ENCODE data around the gene HSPA12B.
"Not testable (repeated sequence)": the region's sequence is repeated elsewhere in the genome, so short reads cannot be mapped to it uniquely, and the experiment has no call there.

Gene HSPA12B

DNA sequence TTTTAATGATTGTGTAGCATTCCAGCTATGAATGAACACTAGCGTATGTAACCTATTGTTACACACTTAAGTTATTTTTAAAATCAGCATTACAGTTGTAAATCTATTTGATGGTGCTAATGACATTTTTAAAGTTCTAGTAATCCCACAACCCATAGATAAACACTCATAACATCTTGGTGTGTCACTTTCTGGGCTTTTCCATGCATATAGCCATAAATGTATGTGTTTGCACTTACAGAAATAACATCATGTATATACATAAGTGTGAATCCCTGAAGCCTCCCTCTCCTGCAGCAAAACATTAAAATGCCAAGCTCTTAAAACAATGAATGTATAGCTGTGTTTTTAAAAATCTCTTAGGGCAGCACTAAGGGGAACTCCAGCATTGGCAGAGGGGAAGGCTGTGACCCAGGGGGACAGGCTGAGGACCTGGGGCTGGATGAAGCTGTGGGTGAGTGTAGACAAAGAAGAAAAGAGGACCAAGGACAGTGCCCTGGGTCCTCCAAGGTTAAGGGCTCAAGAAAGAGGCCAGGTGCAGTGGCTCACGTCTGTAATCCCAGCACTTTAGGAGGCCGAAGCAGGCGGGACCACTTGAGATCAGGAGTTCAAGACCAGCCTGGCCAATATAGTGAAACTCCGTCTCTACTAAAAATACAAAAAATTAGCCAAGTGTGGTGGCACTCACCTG lies 55.0 kb downstream of the HSPA12B start:
- no peak for DNase-seq (ENCODE audit: low spot score)

DNA sequence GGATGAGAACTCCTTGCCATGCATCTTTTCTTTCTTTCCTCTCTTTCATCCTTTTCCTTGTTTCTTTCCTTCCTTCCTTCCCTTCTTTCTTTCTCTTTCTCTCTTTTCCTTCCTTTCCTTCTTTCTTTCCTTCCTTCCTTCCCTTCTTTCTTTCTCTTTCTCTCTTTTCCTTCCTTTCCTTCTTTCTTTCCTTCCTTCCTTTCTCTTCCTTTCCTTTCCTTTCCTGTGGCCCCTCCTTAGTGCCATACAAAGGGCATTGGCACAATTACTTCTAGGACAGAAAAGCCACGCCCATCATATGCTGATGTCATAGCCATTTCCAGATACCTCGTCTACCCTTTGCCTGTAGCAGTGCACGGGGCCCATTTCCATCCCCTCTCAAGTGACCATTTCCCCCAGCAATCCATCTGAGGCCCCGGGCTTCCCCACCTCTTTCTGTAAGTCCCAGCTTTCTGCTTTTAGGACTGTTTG lies 56.2 kb downstream of the HSPA12B start:
- DNase-seq (ENCODE audit: low spot score): no peak

DNA sequence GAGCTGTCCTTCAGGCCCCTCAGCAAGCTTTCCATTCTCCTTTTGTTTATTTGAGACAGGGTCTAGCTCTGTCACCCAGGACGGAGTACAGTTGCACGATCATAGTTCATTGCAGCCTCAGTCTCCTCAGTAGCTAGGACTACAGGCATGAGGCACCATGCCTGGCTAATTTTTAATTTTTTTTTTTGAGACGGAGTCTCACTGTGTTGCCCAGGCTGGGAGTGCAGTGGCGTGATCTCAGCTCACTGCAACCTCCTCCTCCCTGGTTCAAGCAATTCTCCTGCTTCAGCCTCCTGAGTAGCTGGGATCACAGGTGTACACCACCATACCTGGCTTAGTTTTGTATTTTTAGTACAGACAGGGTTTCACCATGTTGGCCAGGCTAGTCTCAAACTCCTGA lies 56.7 kb downstream of the HSPA12B start:
- DNase-seq (ENCODE audit: low spot score): not testable (repeated sequence)

DNA sequence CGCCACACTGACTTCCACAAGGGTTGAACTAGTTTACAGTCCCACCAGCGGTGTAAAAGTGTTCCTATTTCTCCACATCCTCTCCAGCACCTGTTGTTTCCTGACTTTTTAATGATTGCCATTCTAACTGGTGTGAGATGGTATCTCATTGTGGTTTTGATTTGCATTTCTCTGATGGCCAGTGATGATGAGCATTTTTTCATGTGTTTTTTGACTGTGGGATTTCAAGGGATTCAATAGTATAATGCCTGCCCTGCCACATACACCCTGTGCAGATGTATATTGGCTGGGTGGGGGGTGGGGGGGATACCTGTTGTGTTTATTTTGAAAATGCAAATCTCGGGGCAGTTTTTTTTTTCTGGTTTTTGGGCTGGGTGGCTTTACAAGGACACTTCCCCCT lies 61.7 kb downstream of the HSPA12B start:
- DNase-seq (ENCODE audit: low spot score): not testable (repeated sequence)

GRCh38 chr20:3794701-3795420 lies 62.4 kb downstream of the HSPA12B start:
- DNase-seq (ENCODE audit: low spot score): no peak

- DNase-seq (ENCODE audit: low spot score): peak; percentile 96
These were observed 63.3 kb downstream of the HSPA12B start, which contains the start of gene CDC25B for GRCh38 chr20:3795511-3796468. Gene CDC25B (plus strand): TSS chr20:3796310. CDS start chr20:3796532, 222 bp downstream.

DNA sequence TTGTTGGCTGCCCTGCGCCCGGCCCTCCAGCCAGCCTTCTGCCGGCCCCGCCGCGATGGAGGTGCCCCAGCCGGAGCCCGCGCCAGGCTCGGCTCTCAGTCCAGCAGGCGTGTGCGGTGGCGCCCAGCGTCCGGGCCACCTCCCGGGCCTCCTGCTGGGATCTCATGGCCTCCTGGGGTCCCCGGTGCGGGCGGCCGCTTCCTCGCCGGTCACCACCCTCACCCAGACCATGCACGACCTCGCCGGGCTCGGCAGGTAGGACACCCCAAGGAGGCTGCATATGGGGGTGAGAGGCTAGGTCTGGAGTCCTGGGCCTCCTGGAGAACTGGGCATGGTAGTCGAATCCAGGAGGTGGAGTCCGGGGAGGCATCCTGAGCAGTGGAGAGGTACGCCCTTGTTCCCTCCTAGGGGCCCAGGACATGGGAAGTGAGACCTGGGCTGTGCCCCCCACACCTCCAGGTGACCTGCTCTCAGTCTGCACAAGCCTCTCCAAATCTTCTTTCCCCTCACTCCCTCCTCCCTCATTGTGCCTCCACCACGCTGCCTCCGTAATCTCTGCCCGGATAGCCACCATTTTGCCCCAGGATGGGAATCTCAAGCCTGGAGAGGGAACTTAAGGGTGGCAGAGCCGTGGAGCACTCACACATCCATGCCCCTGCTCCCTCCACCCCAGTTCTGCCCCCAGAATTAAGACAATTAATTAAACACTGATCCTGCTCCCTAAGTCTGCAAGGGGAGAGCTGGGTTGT lies 64.2 kb downstream of the HSPA12B start:
- DNase-seq (ENCODE audit: low spot score): no peak

DNA sequence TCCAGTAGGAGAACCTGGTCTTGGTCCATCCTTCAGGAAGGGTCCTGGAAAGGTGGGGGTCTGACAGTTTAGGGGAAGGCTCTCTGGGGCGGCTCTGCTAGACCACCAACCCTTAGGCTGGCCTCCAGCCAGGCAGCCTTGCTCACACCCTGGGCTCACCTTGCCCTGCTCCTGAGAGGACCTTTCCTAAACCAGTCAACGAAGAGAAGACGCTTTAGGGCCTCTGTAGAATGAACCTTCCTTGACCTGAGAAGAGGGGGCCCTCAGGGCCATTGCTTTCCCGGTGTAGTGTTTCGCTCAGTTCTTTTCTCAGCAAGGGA lies 64.7 kb downstream of the HSPA12B start:
- no peak for DNase-seq (ENCODE audit: low spot score)

GRCh38 chr20:3797592-3798372 lies 65.3 kb downstream of the HSPA12B start:
- DNase-seq (ENCODE audit: low spot score): no peak

GRCh38 chr20:3798373-3798768 lies 65.9 kb downstream of the HSPA12B start:
- no peak for DNase-seq (ENCODE audit: low spot score)

DNA sequence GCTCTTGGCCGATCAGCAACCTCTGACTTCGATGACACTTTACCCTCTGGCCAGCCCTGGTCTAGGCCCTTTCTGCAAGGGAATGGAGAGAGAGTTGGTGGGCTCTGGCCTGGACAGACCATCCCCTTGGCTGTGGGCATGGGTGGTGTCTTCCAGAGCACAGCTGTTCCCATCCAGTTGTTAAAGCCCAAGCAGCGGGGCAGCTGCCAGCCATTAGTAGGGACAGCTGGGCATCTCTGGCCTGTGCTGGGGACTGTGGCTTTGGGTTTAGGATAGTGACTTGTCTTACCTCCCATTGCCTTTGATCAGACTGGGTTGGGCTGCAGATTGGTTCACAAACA lies 66.4 kb downstream of the HSPA12B start:
- no peak for DNase-seq (ENCODE audit: low spot score)

DNA sequence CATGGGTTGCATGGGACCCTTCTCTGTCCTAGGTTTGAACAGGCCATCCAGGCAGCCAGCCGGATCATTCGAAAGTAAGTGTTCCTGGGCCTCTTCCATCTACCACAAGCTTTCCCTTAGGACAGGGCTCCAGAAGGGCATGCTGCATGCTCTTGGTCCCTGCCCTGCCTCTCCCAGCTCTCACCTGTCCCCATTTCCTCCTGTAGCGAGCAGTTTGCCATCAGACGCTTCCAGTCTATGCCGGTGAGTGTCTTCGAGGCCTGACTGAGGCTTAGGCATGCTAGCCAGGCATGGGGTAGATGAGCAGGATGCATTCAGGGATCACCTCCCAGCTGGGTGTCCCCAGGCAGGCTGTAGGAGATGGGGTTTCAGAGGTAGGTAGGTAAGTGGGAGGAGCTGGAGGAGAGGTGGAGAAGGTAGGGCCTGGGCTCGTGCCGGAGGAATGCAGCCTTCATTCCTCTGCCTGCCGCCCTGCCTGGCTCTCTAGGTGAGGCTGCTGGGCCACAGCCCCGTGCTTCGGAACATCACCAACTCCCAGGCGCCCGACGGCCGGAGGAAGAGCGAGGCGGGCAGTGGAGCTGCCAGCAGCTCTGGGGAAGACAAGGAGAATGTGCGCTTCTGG lies 67.9 kb downstream of the HSPA12B start:
- DNase-seq (ENCODE audit: low spot score): no peak

DNA sequence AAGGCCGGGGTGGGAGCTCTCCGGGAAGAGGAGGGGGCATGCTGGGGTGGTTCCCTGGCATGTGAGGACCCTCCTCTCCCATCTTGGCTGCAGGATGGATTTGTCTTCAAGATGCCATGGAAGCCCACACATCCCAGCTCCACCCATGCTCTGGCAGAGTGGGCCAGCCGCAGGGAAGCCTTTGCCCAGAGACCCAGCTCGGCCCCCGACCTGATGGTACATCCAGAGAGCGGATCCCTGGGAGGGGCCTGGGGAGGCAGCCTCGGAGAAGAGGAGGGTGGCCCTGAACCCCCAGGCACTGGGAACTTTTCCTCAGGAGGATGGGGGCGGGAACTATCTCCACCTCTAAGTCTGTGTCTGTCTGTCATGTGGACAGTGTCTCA lies 68.4 kb downstream of the HSPA12B start:
- DNase-seq (ENCODE audit: low spot score): no peak

DNA sequence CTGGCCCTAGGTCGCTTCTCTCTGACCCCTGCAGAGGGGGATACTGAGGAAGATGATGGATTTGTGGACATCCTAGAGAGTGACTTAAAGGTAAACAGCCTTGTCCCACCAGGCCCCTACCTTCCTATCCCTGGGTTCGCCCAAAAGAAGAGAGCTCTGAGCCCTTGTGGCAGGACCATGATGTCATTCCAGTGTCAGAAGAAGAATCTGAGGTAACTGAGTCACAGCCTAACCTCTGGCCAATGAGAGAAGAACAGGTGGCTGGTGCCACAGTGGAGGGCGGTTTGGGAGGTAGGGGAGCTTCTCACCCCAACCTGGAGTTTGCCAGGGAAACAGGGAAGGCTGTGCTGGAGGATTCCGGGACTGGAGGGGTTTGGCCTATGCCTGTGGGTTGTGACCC lies 68.8 kb downstream of the HSPA12B start:
- no peak for DNase-seq (ENCODE audit: low spot score)

- DNase-seq (ENCODE audit: low spot score): no peak
These were observed 69.4 kb downstream of the HSPA12B start for GRCh38 chr20:3801846-3802245.

Measured in Ammon's horn (tissue), 1 donor.